C4-2B (cell line): Measurements from ENCODE around the gene ASCL1.

Experiments used
- H3K27ac ChIP-seq: fragments of 450-650 bp; 2 replicates; pipeline ENCODE4 v1.5.1; 2017
- ZFX ChIP-seq: fragments of 450-650 bp; IDR thresholded peaks from 2 replicates; pipeline ENCODE4 v1.6.1; 2017
- TF ChIP-seq, protein P1 (sequence below): fragments of 450-650 bp; conservative IDR thresholded peaks from 2 replicates; pipeline ENCODE4 v1.5.1; 2017; ENCODE audit warnings: mild to moderate bottlenecking

The ASCL1 gene

DNA sequence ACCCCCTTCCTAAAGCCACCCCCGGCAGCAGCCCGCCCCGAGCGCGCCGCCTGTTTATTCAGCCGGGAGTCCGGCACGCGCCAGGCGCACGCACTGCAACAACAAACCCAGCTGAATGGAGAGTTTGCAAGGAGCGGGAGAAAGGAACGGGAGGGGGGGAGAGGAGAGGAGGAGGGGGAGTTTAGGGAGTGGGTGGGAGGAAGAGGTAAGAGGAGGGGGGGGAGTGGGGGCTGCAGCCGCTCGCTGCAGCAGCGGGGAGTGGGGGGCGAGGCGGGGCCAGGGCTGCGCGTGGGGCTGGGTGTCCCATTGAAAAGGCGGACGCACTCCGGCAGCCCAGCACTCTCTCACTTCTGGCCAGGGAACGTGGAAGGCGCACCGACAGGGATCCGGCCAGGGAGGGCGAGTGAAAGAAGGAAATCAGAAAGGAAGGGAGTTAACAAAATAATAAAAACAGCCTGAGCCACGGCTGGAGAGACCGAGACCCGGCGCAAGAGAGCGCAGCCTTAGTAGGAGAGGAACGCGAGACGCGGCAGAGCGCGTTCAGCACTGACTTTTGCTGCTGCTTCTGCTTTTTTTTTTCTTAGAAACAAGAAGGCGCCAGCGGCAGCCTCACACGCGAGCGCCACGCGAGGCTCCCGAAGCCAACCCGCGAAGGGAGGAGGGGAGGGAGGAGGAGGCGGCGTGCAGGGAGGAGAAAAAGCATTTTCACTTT is at the start of gene ASCL1:
ASCL1 (plus strand) TSS at position 336 of the 712 bp plus-strand sequence. CDS start 571 bp downstream, outside the sequence.
- no peak within 1 kb of the TSS for H3K27ac ChIP-seq
- TF ChIP-seq, protein P1, sequence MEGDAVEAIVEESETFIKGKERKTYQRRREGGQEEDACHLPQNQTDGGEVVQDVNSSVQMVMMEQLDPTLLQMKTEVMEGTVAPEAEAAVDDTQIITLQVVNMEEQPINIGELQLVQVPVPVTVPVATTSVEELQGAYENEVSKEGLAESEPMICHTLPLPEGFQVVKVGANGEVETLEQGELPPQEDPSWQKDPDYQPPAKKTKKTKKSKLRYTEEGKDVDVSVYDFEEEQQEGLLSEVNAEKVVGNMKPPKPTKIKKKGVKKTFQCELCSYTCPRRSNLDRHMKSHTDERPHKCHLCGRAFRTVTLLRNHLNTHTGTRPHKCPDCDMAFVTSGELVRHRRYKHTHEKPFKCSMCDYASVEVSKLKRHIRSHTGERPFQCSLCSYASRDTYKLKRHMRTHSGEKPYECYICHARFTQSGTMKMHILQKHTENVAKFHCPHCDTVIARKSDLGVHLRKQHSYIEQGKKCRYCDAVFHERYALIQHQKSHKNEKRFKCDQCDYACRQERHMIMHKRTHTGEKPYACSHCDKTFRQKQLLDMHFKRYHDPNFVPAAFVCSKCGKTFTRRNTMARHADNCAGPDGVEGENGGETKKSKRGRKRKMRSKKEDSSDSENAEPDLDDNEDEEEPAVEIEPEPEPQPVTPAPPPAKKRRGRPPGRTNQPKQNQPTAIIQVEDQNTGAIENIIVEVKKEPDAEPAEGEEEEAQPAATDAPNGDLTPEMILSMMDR, result no peak
- no peak for TF ChIP-seq ZFX

- no peak overlapping the region for H3K27ac ChIP-seq
- no peak for TF ChIP-seq ZFX
- TF ChIP-seq, protein P1, result no peak
These were observed 49.6 kb upstream of the ASCL1 start for GRCh38 chr12:102907918-102908317.

DNA sequence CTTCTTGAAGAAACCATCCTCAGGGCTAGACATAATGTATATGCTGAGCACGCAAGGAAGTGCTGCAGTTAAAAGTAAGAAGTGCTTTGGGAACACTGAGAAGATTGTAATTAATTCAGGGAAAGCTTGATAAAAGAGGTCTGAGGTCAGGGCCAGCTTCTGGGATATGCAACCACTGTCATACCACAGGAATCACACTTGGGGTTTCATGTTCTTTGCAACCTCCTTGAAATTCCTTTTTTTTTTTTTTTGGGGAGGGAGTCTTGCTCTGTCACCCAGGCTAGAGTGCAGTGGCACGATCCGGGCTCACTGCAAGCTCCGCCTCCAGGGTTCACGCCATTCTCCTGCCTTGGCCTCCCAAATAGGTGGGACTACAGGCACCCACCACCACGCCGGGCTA is 47.3 kb upstream of the ASCL1 start:
- H3K27ac ChIP-seq, result no peak overlapping the region
- TF ChIP-seq, protein P1, result no peak
- TF ChIP-seq ZFX, result no peak

DNA sequence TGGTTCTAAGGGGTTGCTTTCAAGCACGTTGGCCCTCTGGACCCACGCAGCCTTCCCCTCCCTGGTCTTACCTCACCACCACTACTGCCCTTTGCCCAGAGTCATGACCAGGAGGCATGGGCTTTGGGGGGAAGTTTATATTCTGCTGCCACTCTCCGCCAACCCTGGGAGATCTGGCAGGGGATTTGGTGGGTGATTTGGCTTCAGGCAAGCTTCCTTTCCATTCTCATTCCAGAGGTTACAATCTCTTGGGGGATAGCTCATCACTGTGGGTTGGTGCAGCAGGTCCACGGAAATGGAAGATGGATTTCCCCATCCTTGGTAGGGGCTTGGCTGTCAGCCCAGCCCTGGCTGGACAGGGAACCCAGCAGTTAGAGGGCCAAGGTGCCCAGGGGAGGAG is 46.7 kb upstream of the ASCL1 start:
- no peak overlapping the region for H3K27ac ChIP-seq
- TF ChIP-seq ZFX, result no peak
- TF ChIP-seq, protein P1, result no peak

DNA sequence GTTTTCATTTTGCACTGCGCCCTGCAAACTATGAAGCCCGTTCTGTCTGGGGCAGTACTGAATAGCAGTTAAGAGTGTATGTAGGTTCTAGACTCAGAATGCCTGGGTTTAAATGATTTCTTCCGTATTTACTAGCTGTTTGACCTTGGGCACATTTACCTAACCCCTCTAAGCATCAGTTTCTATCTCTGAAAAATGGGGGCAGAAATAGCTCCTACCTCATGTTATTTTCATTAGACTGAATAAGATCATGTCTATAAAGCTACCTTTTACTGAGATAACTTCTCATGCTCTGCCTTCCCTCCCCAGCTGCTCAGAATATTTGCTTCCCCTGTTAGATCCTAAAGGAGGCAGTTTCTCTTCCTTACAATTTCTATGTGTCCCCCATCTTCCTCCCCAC is 46.2 kb upstream of the ASCL1 start:
- no peak for TF ChIP-seq ZFX
- TF ChIP-seq, protein P1, result no peak
- no peak overlapping the region for H3K27ac ChIP-seq

GRCh38 chr12:102912258-102912657 is 45.2 kb upstream of the ASCL1 start:
- no peak for TF ChIP-seq ZFX
- TF ChIP-seq, protein P1, result no peak
- no peak overlapping the region for H3K27ac ChIP-seq

DNA sequence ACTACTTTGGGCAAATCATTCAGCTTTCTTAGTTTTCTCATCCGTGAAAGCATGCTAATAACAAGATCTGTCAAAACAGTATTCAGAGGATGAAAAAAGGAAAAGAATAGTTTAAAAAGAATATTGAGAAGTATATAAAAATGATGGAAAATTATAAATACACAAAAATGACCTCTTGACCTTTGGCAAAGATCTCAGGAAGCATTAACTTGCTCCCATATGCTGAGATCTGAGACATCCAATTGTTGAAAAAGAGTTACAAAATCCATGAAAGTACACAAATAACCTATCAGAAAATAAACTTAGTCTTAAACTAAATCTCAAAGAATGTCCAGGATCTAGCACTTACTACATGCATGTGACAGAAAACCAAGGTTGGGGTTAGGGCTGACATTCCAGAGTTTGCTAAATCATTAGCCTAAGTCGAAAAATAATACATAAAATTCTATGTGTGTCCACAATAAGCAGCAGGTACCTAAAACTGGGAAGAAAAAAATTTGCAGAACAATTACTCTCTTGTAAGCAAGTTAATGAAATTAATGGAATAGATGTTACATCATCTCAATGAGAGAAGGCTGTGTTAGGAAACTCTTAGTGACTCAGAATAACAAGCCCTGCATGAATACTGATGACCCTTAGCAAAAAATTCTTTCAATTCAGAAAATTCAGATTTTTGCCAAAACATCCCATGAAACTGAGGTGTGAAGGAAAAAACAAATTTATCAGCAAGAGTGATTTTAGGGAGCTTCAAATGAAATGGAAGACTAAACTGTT is 43.8 kb upstream of the ASCL1 start:
- no peak for TF ChIP-seq ZFX
- TF ChIP-seq, protein P1, result no peak
- H3K27ac ChIP-seq, result no peak overlapping the region
